Endothelial cell (in vitro differentiated cells): Measurements from ENCODE around the gene DOCK10. TPM values are rescaled to one million over a fixed set of nuclear protein-coding genes. Genes with fewer than 3 reads are reported as not detected.

ENCODE experiments used
- DNase-seq: peaks from one replicate; pipeline ENCODE4 v3.0.0; 2021; ENCODE audit warnings: low spot score
- H3K27ac Mint-ChIP-seq: one replicate; pipeline ENCODE4 v1.8.0; 2021; ENCODE audit warnings: mixed read lengths, inconsistent platforms; ENCODE audit not compliant: unreplicated experiment
- H3K27me3 Mint-ChIP-seq: one replicate; pipeline ENCODE4 v1.8.0; 2021; ENCODE audit warnings: mild to moderate bottlenecking, moderate library complexity, mixed read lengths, inconsistent platforms; ENCODE audit not compliant: unreplicated experiment
- H3K36me3 Mint-ChIP-seq: one replicate; pipeline ENCODE4 v1.8.0; 2021; ENCODE audit warnings: mild to moderate bottlenecking, low read depth, mixed read lengths, inconsistent platforms; ENCODE audit not compliant: unreplicated experiment
- H3K4me1 Mint-ChIP-seq: one replicate; pipeline ENCODE4 v1.8.0; 2021; ENCODE audit warnings: mild to moderate bottlenecking, mixed read lengths, inconsistent platforms; ENCODE audit not compliant: unreplicated experiment
- H3K4me3 Mint-ChIP-seq: one replicate; pipeline ENCODE4 v1.8.0; 2021; ENCODE audit warnings: mild to moderate bottlenecking, mixed read lengths, inconsistent platforms; ENCODE audit not compliant: unreplicated experiment
- H3K9me3 Mint-ChIP-seq: one replicate; pipeline ENCODE4 v1.8.0; 2021; ENCODE audit warnings: mixed read lengths, inconsistent platforms; ENCODE audit not compliant: unreplicated experiment
- CTCF ChIP-seq: fragments of 200-600 bp; sonication (generic); IDR thresholded peaks from one replicate; pipeline ENCODE4 v1.5.0; 2021; ENCODE audit warnings: antibody characterized with exemption; ENCODE audit not compliant: unreplicated experiment
- total RNA-seq: library from RNA; stranded (reverse); fragmentation: NEBNext Ultra II Directional; extraction: Animal tissue kit (Norgen Biotek cat#: 25700); gene quantifications from one replicate; pipeline ENCODE4 v1.2.1, GENCODE V29; 2021; ENCODE audit not compliant: unreplicated experiment

Gene DOCK10
- total RNA-seq, 1 donor from 2014 or later = 7.6 TPM

GRCh38 chr2:224892574-224893204 lies 149.6 kb downstream of the DOCK10 start:
- no peak for TF ChIP-seq CTCF
- no peaks in the 10 kb centered on the region for H3K9me3 Mint-ChIP-seq
- no peak overlapping the region for H3K27ac Mint-ChIP-seq
- H3K4me1 Mint-ChIP-seq = no peaks in the 10 kb centered on the region
- no peak overlapping the region for H3K4me3 Mint-ChIP-seq
- no peak for DNase-seq
- no peaks in the 10 kb centered on the region for H3K27me3 Mint-ChIP-seq
- H3K36me3 Mint-ChIP-seq = no peaks in the 10 kb centered on the region

GRCh38 chr2:224890372-224890771 lies 151.9 kb downstream of the DOCK10 start:
- Mint-ChIP-seq H3K4me1 (no peaks in the 10 kb centered on the region), H3K27ac (no peak overlapping the region), H3K27me3 (no peaks in the 10 kb centered on the region), H3K9me3 (no peaks in the 10 kb centered on the region), H3K4me3 (no peak overlapping the region), H3K36me3 (no peaks in the 10 kb centered on the region)
- no peak for DNase-seq
- no peak for TF ChIP-seq CTCF

- no peak for DNase-seq
- Mint-ChIP-seq H3K27me3 (no peaks in the 10 kb centered on the region), H3K36me3 (no peaks in the 10 kb centered on the region)
Observed at GRCh38 chr2:224887141-224887540, 155.1 kb downstream of the DOCK10 start.

GRCh38 chr2:224885836-224886547 lies 156.3 kb downstream of the DOCK10 start:
- Mint-ChIP-seq H3K36me3 (no peaks in the 10 kb centered on the region), H3K27me3 (no peaks in the 10 kb centered on the region), H3K4me3 (no peak overlapping the region), H3K9me3 (no peaks in the 10 kb centered on the region), H3K27ac (no peak overlapping the region), H3K4me1 (no peaks in the 10 kb centered on the region)
- TF ChIP-seq CTCF = no peak
- DNase-seq = no peak

More at GRCh38 chr2:224887141-224887540, 155.1 kb downstream of the DOCK10 start:
- no peak overlapping the region for H3K27ac Mint-ChIP-seq
- no peaks in the 10 kb centered on the region for H3K9me3 Mint-ChIP-seq
- no peak overlapping the region for H3K4me3 Mint-ChIP-seq
- TF ChIP-seq CTCF = no peak
- no peaks in the 10 kb centered on the region for H3K4me1 Mint-ChIP-seq

- Mint-ChIP-seq H3K4me1 (no peaks in the 10 kb centered on the region), H3K4me3 (no peak overlapping the region), H3K27me3 (no peaks in the 10 kb centered on the region), H3K9me3 (no peaks in the 10 kb centered on the region), H3K36me3 (no peaks in the 10 kb centered on the region), H3K27ac (no peak overlapping the region)
- TF ChIP-seq CTCF = no peak
- DNase-seq = no peak
Observed at GRCh38 chr2:224885291-224885690, 157.0 kb downstream of the DOCK10 start.
